PFSK-1 (cell line): ENCODE results near the gene ACTR3.

Experiments
- POLR2AphosphoS5 ChIP-seq: IDR thresholded peaks from 2 replicates; pipeline ENCODE4 v1.6.1; 2012; ENCODE audit warnings: low read depth, mild to moderate bottlenecking, control low read depth, low read length, moderate library complexity
- REST ChIP-seq, 2 experiments: IDR thresholded peaks; 2 replicates each; pipeline versions ENCODE4 v1.6.1 to v1.8.0; 2011 to 2012; ENCODE audit warnings: low read depth in 2 of 2, low read length in 2 of 2, control low read depth in 1 of 2, inconsistent platforms in 1 of 2, mild to moderate bottlenecking in 1 of 2, moderate library complexity in 1 of 2; ENCODE audit not compliant: insufficient read depth in 1 of 2
- SIN3A ChIP-seq: IDR thresholded peaks from 2 replicates; pipeline ENCODE4 v1.6.1; 2012; ENCODE audit warnings: mild to moderate bottlenecking, low read length, moderate library complexity, borderline replicate concordance; ENCODE audit not compliant: insufficient read depth
- TAF1 ChIP-seq: IDR thresholded peaks from 2 replicates; pipeline ENCODE4 v1.6.1; 2012; ENCODE audit warnings: low read length, control low read depth, borderline replicate concordance; ENCODE audit not compliant: insufficient read depth

GRCh38 chr2:113867571-113867970, 22.3 kb upstream of the ACTR3 start:
- TF ChIP-seq TAF1 (no peak), POLR2AphosphoS5 (no peak), REST (IDR thresholded peaks at IDR 0.05; ENCODE audit: insufficient read depth in 1 of 2, low read depth in 2 of 2, low read length in 2 of 2) (no peak), SIN3A (no peak)
